Smooth muscle cell (in vitro differentiated cells): ENCODE results near the gene PGAM5. TPM values are rescaled to one million over a fixed set of nuclear protein-coding genes. Genes with fewer than 3 reads are reported as not detected.

Experiments used
- DNase-seq: peaks from one replicate; lab custom pipeline; 2025; ENCODE audit not compliant: unreplicated experiment; lab: John Stamatoyannopoulos, UW
- H2AFZ ChIP-seq: fragments of 200-600 bp; sonication (generic); 2 replicates; pipeline ENCODE4 v1.6.0; 2016; ENCODE audit warnings: antibody characterized with exemption, low read depth, mild to moderate bottlenecking
- H3F3A ChIP-seq: fragments of 200-600 bp; sonication (generic); 2 replicates; pipeline ENCODE4 v1.6.0; 2017; ENCODE audit warnings: antibody characterized with exemption, low read depth
- H3K27ac ChIP-seq: fragments of 200-600 bp; sonication (generic); 2 replicates; pipeline ENCODE4 v1.5.1; 2016; ENCODE audit warnings: low read depth, mild to moderate bottlenecking
- H3K27me3 ChIP-seq: fragments of 200-600 bp; sonication (generic); 2 replicates; pipeline ENCODE4 v1.6.1; 2016; ENCODE audit warnings: low read depth, mild to moderate bottlenecking
- H3K36me3 ChIP-seq: fragments of 200-600 bp; sonication (generic); 2 replicates; pipeline ENCODE4 v1.5.1; 2016; ENCODE audit warnings: low read depth
- H3K4me1 ChIP-seq: fragments of 200-600 bp; sonication (generic); 2 replicates; pipeline ENCODE4 v1.5.1; 2016; ENCODE audit warnings: low read depth
- H3K4me2 ChIP-seq: fragments of 200-600 bp; sonication (generic); 2 replicates; pipeline ENCODE4 v1.6.0; 2016; ENCODE audit warnings: mild to moderate bottlenecking
- H3K4me3 ChIP-seq: fragments of 200-600 bp; sonication (generic); 2 replicates; pipeline ENCODE4 v1.5.1; 2016; ENCODE audit warnings: mild to moderate bottlenecking
- H3K79me2 ChIP-seq: fragments of 200-600 bp; sonication (generic); 2 replicates; pipeline ENCODE4 v1.6.0; 2016; ENCODE audit warnings: low read depth, mild to moderate bottlenecking
- H3K9ac ChIP-seq: fragments of 200-600 bp; sonication (generic); 2 replicates; pipeline ENCODE4 v1.6.0; 2016; ENCODE audit warnings: low read depth
- H3K9me3 ChIP-seq: fragments of 200-600 bp; sonication (generic); replicated peaks from 2 replicates; pipeline ENCODE4 v1.5.1; 2016; ENCODE audit warnings: low read depth
- H4K20me1 ChIP-seq: fragments of 200-600 bp; sonication (generic); 2 replicates; pipeline ENCODE4 v1.6.0; 2016; ENCODE audit warnings: low read depth
- WGBS: methylation state at CpG from one replicate; pipeline ENCODE4 v1.1.7; 2016; ENCODE audit warnings: low lambda C conversion rate; 5-methylcytosine and 5-hydroxymethylcytosine counted together
- polyA plus RNA-seq: library from polyadenylated mRNA; unstranded; fragments of >200 nt; fragmentation: Nextera tagmentation; extraction: Ambion mirVana; gene quantifications from 2 replicates; pipeline ENCODE4 v1.2.1, GENCODE V29; 2016
- total RNA-seq: library from RNA; depleted of rRNA; stranded (reverse); fragments of >200 nt; gene quantifications from 2 replicates; pipeline ENCODE4 v1.2.3, GENCODE V29; 2014
- TF ChIP-seq, protein P1 (sequence below): fragments of 200-600 bp; sonication (generic); IDR thresholded peaks from 2 replicates; pipeline ENCODE4 v1.5.1; 2017; ENCODE audit warnings: borderline replicate concordance, mild to moderate bottlenecking, antibody characterized with exemption; ENCODE audit not compliant: insufficient read depth, poor library complexity, severe bottlenecking

PGAM5 gene
- total and polyA plus RNA-seq, 2 experiments from 2014 or later, result 13.5 to 16.8 TPM

GRCh38 chr12:132717011-132717410, 6.4 kb downstream of the PGAM5 start:
- peaks cover 54% of the 10 kb centered on the region for H4K20me1 ChIP-seq
- H3K4me3 ChIP-seq, result no peak overlapping the region
- H3K79me2 ChIP-seq, result peaks cover 31% of the 10 kb centered on the region
- no peak for DNase-seq
- H3K4me2 ChIP-seq, result no peak overlapping the region
- H3F3A ChIP-seq, result peaks cover 17% of the 10 kb centered on the region
- H3K27me3 ChIP-seq, result no peaks in the 10 kb centered on the region
- no peak overlapping the region for H3K27ac ChIP-seq
- no peaks in the 10 kb centered on the region for H3K36me3 ChIP-seq
- H3K4me1 ChIP-seq, result peaks cover under 1% of the 10 kb centered on the region
- WGBS, result 91% methylated on average over 10 of the region's 17 CpGs
- H3K9me3 ChIP-seq, result no peaks in the 10 kb centered on the region
- TF ChIP-seq, protein P1, sequence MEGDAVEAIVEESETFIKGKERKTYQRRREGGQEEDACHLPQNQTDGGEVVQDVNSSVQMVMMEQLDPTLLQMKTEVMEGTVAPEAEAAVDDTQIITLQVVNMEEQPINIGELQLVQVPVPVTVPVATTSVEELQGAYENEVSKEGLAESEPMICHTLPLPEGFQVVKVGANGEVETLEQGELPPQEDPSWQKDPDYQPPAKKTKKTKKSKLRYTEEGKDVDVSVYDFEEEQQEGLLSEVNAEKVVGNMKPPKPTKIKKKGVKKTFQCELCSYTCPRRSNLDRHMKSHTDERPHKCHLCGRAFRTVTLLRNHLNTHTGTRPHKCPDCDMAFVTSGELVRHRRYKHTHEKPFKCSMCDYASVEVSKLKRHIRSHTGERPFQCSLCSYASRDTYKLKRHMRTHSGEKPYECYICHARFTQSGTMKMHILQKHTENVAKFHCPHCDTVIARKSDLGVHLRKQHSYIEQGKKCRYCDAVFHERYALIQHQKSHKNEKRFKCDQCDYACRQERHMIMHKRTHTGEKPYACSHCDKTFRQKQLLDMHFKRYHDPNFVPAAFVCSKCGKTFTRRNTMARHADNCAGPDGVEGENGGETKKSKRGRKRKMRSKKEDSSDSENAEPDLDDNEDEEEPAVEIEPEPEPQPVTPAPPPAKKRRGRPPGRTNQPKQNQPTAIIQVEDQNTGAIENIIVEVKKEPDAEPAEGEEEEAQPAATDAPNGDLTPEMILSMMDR, result no peak
- H2AFZ ChIP-seq, result no peak overlapping the region
- H3K9ac ChIP-seq, result no peak overlapping the region

DNA sequence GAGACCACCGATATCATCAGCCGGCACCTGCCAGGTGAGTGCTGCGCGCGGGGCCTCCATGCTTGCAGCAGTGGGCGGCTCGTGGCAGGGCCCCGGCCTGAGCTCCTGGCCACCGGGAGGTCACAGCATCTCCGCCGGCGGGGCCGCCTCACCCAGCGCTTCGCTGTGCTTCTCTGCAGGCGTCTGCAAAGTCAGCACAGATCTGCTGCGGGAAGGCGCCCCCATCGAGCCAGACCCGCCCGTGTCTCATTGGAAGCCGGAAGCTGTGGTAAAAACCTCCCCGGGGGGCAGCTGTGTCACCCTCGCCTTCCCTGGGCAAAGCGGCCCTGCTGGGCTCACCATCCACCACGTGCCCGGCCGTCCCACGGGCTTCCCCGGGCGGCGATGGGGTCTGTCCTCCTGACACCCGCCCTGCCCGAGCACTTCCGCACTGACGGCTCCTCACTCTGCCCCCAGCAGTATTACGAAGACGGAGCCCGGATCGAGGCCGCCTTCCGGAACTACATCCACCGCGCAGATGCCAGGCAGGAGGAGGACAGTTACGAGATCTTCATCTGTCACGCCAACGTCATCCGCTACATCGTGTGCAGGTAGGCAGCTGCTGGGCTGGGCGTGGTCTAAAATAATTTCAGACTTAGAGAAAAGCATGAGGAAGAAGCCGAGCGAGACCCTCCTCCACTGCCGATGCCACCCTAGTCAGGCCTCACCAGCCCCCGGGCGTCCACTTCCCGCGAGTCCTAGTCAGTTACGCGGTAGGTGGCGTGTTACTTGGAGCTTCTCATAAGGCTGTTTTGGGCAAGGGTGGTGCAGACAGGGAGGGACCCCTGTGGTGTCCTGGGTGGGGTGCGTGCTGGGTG, 7.1 kb downstream of the PGAM5 start:
- H3K27me3 ChIP-seq, result no peaks in the 10 kb centered on the region
- no peak overlapping the region for H3K9ac ChIP-seq
- H3K4me3 ChIP-seq, result no peak overlapping the region
- H4K20me1 ChIP-seq, result peaks cover 55% of the 10 kb centered on the region
- H3K4me1 ChIP-seq, result no peaks in the 10 kb centered on the region
- no peaks in the 10 kb centered on the region for H3K9me3 ChIP-seq
- no peak for DNase-seq
- no peak overlapping the region for H2AFZ ChIP-seq
- WGBS, result 98% methylated on average over 61 of the region's 61 CpGs
- peaks cover 31% of the 10 kb centered on the region for H3K79me2 ChIP-seq
- no peak overlapping the region for H3K27ac ChIP-seq
- no peak overlapping the region for H3K4me2 ChIP-seq
- TF ChIP-seq, protein P1, result no peak
- H3F3A ChIP-seq, result peaks cover 17% of the 10 kb centered on the region
- peaks cover 4% of the 10 kb centered on the region for H3K36me3 ChIP-seq

GRCh38 chr12:132718644-132719043, 8.0 kb downstream of the PGAM5 start:
- no peak for DNase-seq
- H4K20me1 ChIP-seq, result peaks cover 56% of the 10 kb centered on the region

More at GRCh38 chr12:132718644-132719043, 8.0 kb downstream of the PGAM5 start:
- H3K4me1 ChIP-seq, result no peaks in the 10 kb centered on the region
- peaks cover 4% of the 10 kb centered on the region for H3K36me3 ChIP-seq
- H3K79me2 ChIP-seq, result peaks cover 26% of the 10 kb centered on the region
- WGBS, result 98% methylated on average over 18 of the region's 21 CpGs
- H3F3A ChIP-seq, result peaks cover 17% of the 10 kb centered on the region
- no peaks in the 10 kb centered on the region for H3K9me3 ChIP-seq
- TF ChIP-seq, protein P1, result no peak
- H3K4me2 ChIP-seq, result no peak overlapping the region
- no peak overlapping the region for H3K9ac ChIP-seq
- H3K27me3 ChIP-seq, result no peaks in the 10 kb centered on the region
- H3K4me3 ChIP-seq, result no peak overlapping the region
- H2AFZ ChIP-seq, result no peak overlapping the region
- no peak overlapping the region for H3K27ac ChIP-seq
